Tibial artery (tissue), 4 donors: Measurements from ENCODE around the gene TBC1D9B.

Experiments
- DNase-seq, 2 donors: peaks; one replicate each; pipeline ENCODE4 v3.0.0-alpha.2; 2019
- H3K27ac ChIP-seq, 2 donors: fragments of 200-600 bp; sonication (generic) in 1 of 2; 1 replicate in 1 of 2; 2 replicates in 1 of 2; pipeline ENCODE4 v1.5.1; 2018 to 2019; ENCODE audit warnings: mild to moderate bottlenecking in 1 of 2
- H3K27me3 ChIP-seq, 2 donors: fragments of 200-600 bp; sonication (generic) in 1 of 2; one replicate each; pipeline versions ENCODE4 v1.5.1 to v1.6.0; 2016 to 2019
- H3K36me3 ChIP-seq, 3 donors: fragments of 200-600 bp; sonication (generic) in 2 of 3; one replicate each; pipeline ENCODE4 v1.5.1; 2016 to 2019; ENCODE audit warnings: mild to moderate bottlenecking in 2 of 3
- H3K4me1 ChIP-seq, 4 donors: fragments of 200-600 bp; sonication (generic) in 2 of 4; 1 replicate in 3 of 4; 2 replicates in 1 of 4; pipeline ENCODE4 v1.5.1; 2016 to 2019
- H3K4me3 ChIP-seq, 2 donors: fragments of 200-600 bp; sonication (generic) in 1 of 2; 1 replicate in 1 of 2; 2 replicates in 1 of 2; pipeline ENCODE4 v1.5.1; 2018 to 2019; ENCODE audit warnings: mild to moderate bottlenecking in 2 of 2
- H3K9me3 ChIP-seq, 3 donors: fragments of 200-600 bp; sonication (generic) in 1 of 3; one replicate each; pipeline ENCODE4 v1.5.1; 2016 to 2019
- CTCF ChIP-seq, 2 experiments: fragments of 200-600 bp in 1 of 2; fragments of 450-650 bp in 1 of 2; IDR thresholded peaks; one replicate each; pipeline ENCODE4 v1.5.1; 2017 to 2019; ENCODE audit warnings: antibody characterized with exemption in 2 of 2, mild to moderate bottlenecking in 1 of 2, moderate library complexity in 1 of 2
- intact Hi-C: fragments of 100-400 bp; cut with DNase I; formaldehyde crosslinking; loops from one replicate; pipeline ENCODE4 v1.15.0; 2023; ENCODE audit warnings: low total_unique reads

Gene TBC1D9B

DNA sequence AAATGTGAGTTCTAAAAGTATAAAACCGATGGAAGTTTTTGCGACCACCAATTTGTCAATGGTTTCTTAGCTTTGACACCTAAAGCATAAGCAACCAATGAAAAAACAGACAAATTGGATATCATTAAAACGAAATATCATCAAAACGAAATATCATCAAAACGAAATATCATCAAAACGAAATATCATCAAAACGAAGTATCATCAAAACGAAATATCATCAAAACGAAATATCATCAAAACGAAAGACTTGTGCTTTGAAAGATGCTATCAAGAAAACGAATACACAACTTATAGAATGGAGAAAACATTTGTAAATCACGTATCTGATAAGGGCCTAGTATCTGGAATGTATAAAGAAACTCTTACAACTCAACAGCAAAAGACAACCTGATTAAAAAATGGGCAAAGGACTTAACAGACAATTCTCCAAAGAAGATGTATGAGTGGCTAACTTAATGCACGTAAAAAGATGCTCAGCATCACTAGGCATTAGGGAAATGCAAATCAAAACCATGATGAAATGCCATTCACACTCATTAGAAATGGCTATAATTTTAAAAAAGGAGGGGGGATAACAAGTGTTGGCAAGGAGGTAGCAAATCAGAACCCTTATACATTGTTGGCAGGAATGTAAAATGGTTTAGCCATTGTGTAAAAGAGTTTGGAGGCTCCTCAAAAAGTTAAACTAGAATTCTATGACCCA, 29.4 kb upstream of the TBC1D9B start:
- Histone ChIP-seq H3K9me3 (no peaks in the 10 kb centered on the region), H3K36me3 (no peaks in the 10 kb centered on the region), H3K27me3 (no peaks in the 10 kb centered on the region), H3K27ac (no peak overlapping the region), H3K4me3 (no peak overlapping the region), H3K4me1 (no peaks in the 10 kb centered on the region)
- DNase-seq = no peak
- intact Hi-C loops = no loop called here
- no peak for TF ChIP-seq CTCF (IDR thresholded peaks at IDR 0.05)

GRCh38 chr5:179930788-179931473, 23.2 kb upstream of the TBC1D9B start:
- Histone ChIP-seq H3K27me3 (no peaks in the 10 kb centered on the region), H3K27ac (no peak overlapping the region), H3K4me1 (no peaks in the 10 kb centered on the region), H3K36me3 (no peaks in the 10 kb centered on the region), H3K4me3 (no peak overlapping the region), H3K9me3 (no peaks in the 10 kb centered on the region)
- no peak for TF ChIP-seq CTCF (IDR thresholded peaks at IDR 0.05)
- intact Hi-C loops = no loop called here
- DNase-seq = no peak

- intact Hi-C loops = no loop called here
- Histone ChIP-seq H3K9me3 (no peaks in the 10 kb centered on the region), H3K4me1 (no peaks in the 10 kb centered on the region), H3K27me3 (no peaks in the 10 kb centered on the region), H3K27ac (no peak overlapping the region), H3K36me3 (no peaks in the 10 kb centered on the region), H3K4me3 (no peak overlapping the region)
- TF ChIP-seq CTCF (IDR thresholded peaks at IDR 0.05) = no peak
- no peak for DNase-seq
Measured at GRCh38 chr5:179927824-179928223, 20.1 kb upstream of the TBC1D9B start.

- Histone ChIP-seq H3K27me3 (no peaks in the 10 kb centered on the region), H3K4me3 (no peak overlapping the region), H3K4me1 (no peaks in the 10 kb centered on the region), H3K27ac (no peak overlapping the region), H3K9me3 (no peaks in the 10 kb centered on the region), H3K36me3 (no peaks in the 10 kb centered on the region)
- intact Hi-C loops = no loop called here
- TF ChIP-seq CTCF (IDR thresholded peaks at IDR 0.05) = no peak
- DNase-seq = no peak
Measured at GRCh38 chr5:179926657-179927056, 19.0 kb upstream of the TBC1D9B start.

DNA sequence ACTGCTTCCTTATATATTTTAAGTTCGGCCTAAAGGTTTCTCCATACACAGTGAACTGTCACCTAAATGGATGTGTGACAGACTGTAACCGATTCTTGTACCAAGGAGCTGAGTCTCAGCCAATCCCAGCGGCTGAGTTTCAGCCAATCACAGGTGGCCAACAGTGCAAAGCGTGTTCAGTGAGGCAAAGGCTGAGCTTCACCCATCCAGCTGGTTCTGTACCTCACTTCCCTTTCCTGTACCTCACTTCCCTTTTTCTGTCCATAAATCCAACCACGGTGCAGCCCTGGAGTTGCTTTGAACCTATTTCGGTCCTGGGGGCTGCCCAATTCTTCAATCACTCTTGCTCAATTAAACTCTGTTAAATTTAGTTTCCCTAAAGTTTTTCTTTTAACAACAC, 15.7 kb upstream of the TBC1D9B start:
- Histone ChIP-seq H3K27ac (no peak overlapping the region), H3K9me3 (no peaks in the 10 kb centered on the region), H3K4me1 (no peaks in the 10 kb centered on the region), H3K36me3 (no peaks in the 10 kb centered on the region), H3K27me3 (no peaks in the 10 kb centered on the region), H3K4me3 (no peak overlapping the region)
- intact Hi-C loops = no loop called here
- no peak for DNase-seq
- TF ChIP-seq CTCF (IDR thresholded peaks at IDR 0.05) = no peak
